Subcutaneous abdominal adipose tissue (tissue), 5 donors: Measurements from ENCODE around the gene LARP7.
"Not testable (repeated sequence)": the region's sequence is repeated elsewhere in the genome, so short reads cannot be mapped to it uniquely, and the experiment has no call there.

Source experiments
- H3K27ac ChIP-seq: one replicate; pipeline ENCODE4 v1.7.0; 2013; ENCODE audit warnings: low read depth, mild to moderate bottlenecking, inconsistent platforms, low read length, moderate library complexity
- H3K27me3 ChIP-seq, 5 donors: one replicate each; pipeline ENCODE4 v1.7.0; 2013; ENCODE audit warnings: low read length in 5 of 5, inconsistent platforms in 1 of 5; ENCODE audit not compliant: control insufficient read depth in 5 of 5, insufficient read depth in 4 of 5
- H3K36me3 ChIP-seq, 5 donors: one replicate each; pipeline ENCODE4 v1.7.0; 2013; ENCODE audit warnings: low read length in 5 of 5; ENCODE audit not compliant: control insufficient read depth in 5 of 5, insufficient read depth in 5 of 5
- H3K4me1 ChIP-seq, 5 donors: one replicate each; pipeline ENCODE4 v1.7.0; 2013; ENCODE audit warnings: low read length in 5 of 5, mild to moderate bottlenecking in 3 of 5, moderate library complexity in 1 of 5; ENCODE audit not compliant: control insufficient read depth in 5 of 5, insufficient read depth in 5 of 5
- H3K4me3 ChIP-seq, 5 donors: one replicate each; pipeline ENCODE4 v1.7.0; 2013; ENCODE audit warnings: low read length in 5 of 5, low read depth in 1 of 5
- H3K9ac ChIP-seq, 5 donors: one replicate each; pipeline ENCODE4 v1.7.0; 2013; ENCODE audit warnings: low read length in 5 of 5, mild to moderate bottlenecking in 4 of 5, moderate library complexity in 3 of 5
- H3K9me3 ChIP-seq, 5 donors: one replicate each; pipeline ENCODE4 v1.7.0; 2013; ENCODE audit warnings: low read length in 5 of 5; ENCODE audit not compliant: control insufficient read depth in 5 of 5
- donor health status: healthy.
- donor health status: healthy.
- donor health status: healthy.
- donor health status: healthy.
- donor health status: healthy.

Gene LARP7

GRCh38 chr4:112636688-112637551 is at the start of gene LARP7, which contains the start of gene ZGRF1:
LARP7 (plus strand) TSS chr4:112637143; CDS start chr4:112644670, 7,527 bp downstream.
ZGRF1 (minus strand) TSS chr4:112636909; CDS start chr4:112633176, 3,733 bp downstream.
- Histone ChIP-seq H3K9ac (peak within 1 kb of the TSS; percentile 74 to 91 (median 88)), H3K4me3 (peak within 1 kb of the TSS; percentile 86 to 97 (median 95)), H3K4me1 (peaks cover 0 to 21% (median 21%) of the 10 kb centered on the region in 5 donors), H3K27me3 (no peaks in the 10 kb centered on the region), H3K36me3 (peaks cover 0 to 1% (median 0%) of the 10 kb centered on the region in 5 donors), H3K27ac (peak within 1 kb of the TSS; percentile 83), H3K9me3 (no peaks in the 10 kb centered on the region)

- no peak overlapping the region for H3K4me3 ChIP-seq
- no peaks in the 10 kb centered on the region for H3K4me1 ChIP-seq
- no peak overlapping the region for H3K27ac ChIP-seq
- peaks cover 0 to 9% (median 0%) of the 10 kb centered on the region in 5 donors for H3K36me3 ChIP-seq
- no peak overlapping the region for H3K9ac ChIP-seq
- H3K27me3 ChIP-seq = no peaks in the 10 kb centered on the region
- H3K9me3 ChIP-seq = no peaks in the 10 kb centered on the region
Measured at GRCh38 chr4:112589206-112589605, 47.7 kb upstream of the LARP7 start.

- Histone ChIP-seq H3K4me3 (no peak overlapping the region), H3K4me1 (no peaks in the 10 kb centered on the region), H3K27ac (no peak overlapping the region), H3K9ac (no peak overlapping the region), H3K9me3 (no peaks in the 10 kb centered on the region), H3K36me3 (peaks cover 0 to 9% (median 0%) of the 10 kb centered on the region in 5 donors), H3K27me3 (no peaks in the 10 kb centered on the region)
Measured at GRCh38 chr4:112591593-112591992, 45.4 kb upstream of the LARP7 start.

GRCh38 chr4:112592717-112593116 is 44.2 kb upstream of the LARP7 start:
- peaks cover 0 to 4% (median 0%) of the 10 kb centered on the region in 5 donors for H3K36me3 ChIP-seq
- H3K4me3 ChIP-seq = no peak overlapping the region
- H3K4me1 ChIP-seq = no peaks in the 10 kb centered on the region

GRCh38 chr4:112593438-112594133 is 43.4 kb upstream of the LARP7 start:
- Histone ChIP-seq H3K4me3 (no peak overlapping the region), H3K27me3 (no peaks in the 10 kb centered on the region), H3K36me3 (peaks cover 0 to 3% (median 0%) of the 10 kb centered on the region in 5 donors), H3K27ac (no peak overlapping the region), H3K9me3 (no peaks in the 10 kb centered on the region), H3K9ac (no peak overlapping the region), H3K4me1 (no peaks in the 10 kb centered on the region)

More at GRCh38 chr4:112592717-112593116, 44.2 kb upstream of the LARP7 start:
- Histone ChIP-seq H3K9ac (no peak overlapping the region), H3K27ac (no peak overlapping the region), H3K27me3 (no peaks in the 10 kb centered on the region), H3K9me3 (no peaks in the 10 kb centered on the region)

GRCh38 chr4:112594993-112595392 is 42.0 kb upstream of the LARP7 start:
- Histone ChIP-seq H3K9me3 (no peaks in the 10 kb centered on the region), H3K27me3 (no peaks in the 10 kb centered on the region)

GRCh38 chr4:112604589-112604988 is 32.4 kb upstream of the LARP7 start:
- H3K36me3 ChIP-seq = peaks cover 0 to 4% (median 2%) of the 10 kb centered on the region in 5 donors
- no peak overlapping the region for H3K4me3 ChIP-seq
- no peaks in the 10 kb centered on the region for H3K9me3 ChIP-seq
- H3K27me3 ChIP-seq = no peaks in the 10 kb centered on the region
- H3K27ac ChIP-seq = no peak overlapping the region
- no peaks in the 10 kb centered on the region for H3K4me1 ChIP-seq
- no peak overlapping the region for H3K9ac ChIP-seq

More at GRCh38 chr4:112594993-112595392, 42.0 kb upstream of the LARP7 start:
- no peak overlapping the region for H3K27ac ChIP-seq
- no peak overlapping the region for H3K9ac ChIP-seq
- no peak overlapping the region for H3K4me3 ChIP-seq
- no peaks in the 10 kb centered on the region for H3K4me1 ChIP-seq
- no peaks in the 10 kb centered on the region for H3K36me3 ChIP-seq

- H3K27me3 ChIP-seq, H3K4me3 ChIP-seq, H3K4me1 ChIP-seq, H3K36me3 ChIP-seq, H3K9ac ChIP-seq, H3K27ac ChIP-seq, H3K9me3 ChIP-seq: not testable (repeated sequence)
Measured at GRCh38 chr4:112612814-112613213, 24.1 kb upstream of the LARP7 start.

- H3K9me3 ChIP-seq = no peaks in the 10 kb centered on the region
- no peaks in the 10 kb centered on the region for H3K4me1 ChIP-seq
- no peak overlapping the region for H3K4me3 ChIP-seq
- no peaks in the 10 kb centered on the region for H3K27me3 ChIP-seq
- peaks cover 0 to 12% (median 8%) of the 10 kb centered on the region in 5 donors for H3K36me3 ChIP-seq
- H3K27ac ChIP-seq = no peak overlapping the region
- H3K9ac ChIP-seq = no peak overlapping the region
Measured at GRCh38 chr4:112616984-112617383, 20.0 kb upstream of the LARP7 start.

- H3K9ac ChIP-seq = no peak overlapping the region
- no peaks in the 10 kb centered on the region for H3K9me3 ChIP-seq
- H3K27me3 ChIP-seq = no peaks in the 10 kb centered on the region
- H3K36me3 ChIP-seq = peaks cover 0 to 4% (median 0%) of the 10 kb centered on the region in 5 donors
- H3K27ac ChIP-seq = no peak overlapping the region
- no peaks in the 10 kb centered on the region for H3K4me1 ChIP-seq
- H3K4me3 ChIP-seq = no peak overlapping the region
Measured at GRCh38 chr4:112626228-112626627, 10.7 kb upstream of the LARP7 start.
